Gastroesophageal sphincter (tissue), 3 donors: Measurements from ENCODE around the gene KCTD17.

ENCODE experiments used
- EP300 ChIP-seq: sonication (generic); formaldehyde crosslinking; IDR thresholded peaks from one replicate; pipeline ENCODE4 v1.6.1; 2017; ENCODE audit warnings: antibody characterized with exemption, mild to moderate bottlenecking
- POLR2AphosphoS5 ChIP-seq: sonication (generic); formaldehyde crosslinking; IDR thresholded peaks from one replicate; pipeline ENCODE4 v1.6.1; 2017; ENCODE audit warnings: antibody characterized with exemption
- TF ChIP-seq, protein P1 (sequence below), 4 experiments: fragments of 200-600 bp in 2 of 4; fragments of 450-650 bp in 2 of 4; sonication (generic) in 1 of 4; IDR thresholded peaks; one replicate each; pipeline ENCODE4 v1.5.1; 2017 to 2019; ENCODE audit warnings: antibody characterized with exemption in 4 of 4, mild to moderate bottlenecking in 2 of 4, moderate library complexity in 2 of 4

- TF ChIP-seq POLR2AphosphoS5 (no peak), EP300 (no peak)
- TF ChIP-seq, protein P1, sequence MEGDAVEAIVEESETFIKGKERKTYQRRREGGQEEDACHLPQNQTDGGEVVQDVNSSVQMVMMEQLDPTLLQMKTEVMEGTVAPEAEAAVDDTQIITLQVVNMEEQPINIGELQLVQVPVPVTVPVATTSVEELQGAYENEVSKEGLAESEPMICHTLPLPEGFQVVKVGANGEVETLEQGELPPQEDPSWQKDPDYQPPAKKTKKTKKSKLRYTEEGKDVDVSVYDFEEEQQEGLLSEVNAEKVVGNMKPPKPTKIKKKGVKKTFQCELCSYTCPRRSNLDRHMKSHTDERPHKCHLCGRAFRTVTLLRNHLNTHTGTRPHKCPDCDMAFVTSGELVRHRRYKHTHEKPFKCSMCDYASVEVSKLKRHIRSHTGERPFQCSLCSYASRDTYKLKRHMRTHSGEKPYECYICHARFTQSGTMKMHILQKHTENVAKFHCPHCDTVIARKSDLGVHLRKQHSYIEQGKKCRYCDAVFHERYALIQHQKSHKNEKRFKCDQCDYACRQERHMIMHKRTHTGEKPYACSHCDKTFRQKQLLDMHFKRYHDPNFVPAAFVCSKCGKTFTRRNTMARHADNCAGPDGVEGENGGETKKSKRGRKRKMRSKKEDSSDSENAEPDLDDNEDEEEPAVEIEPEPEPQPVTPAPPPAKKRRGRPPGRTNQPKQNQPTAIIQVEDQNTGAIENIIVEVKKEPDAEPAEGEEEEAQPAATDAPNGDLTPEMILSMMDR (IDR thresholded peaks at IDR 0.05), result peak in 1 of 4 experiments; percentile 27
Observed at GRCh38 chr22:37051391-37052385, at the start of gene KCTD17.
